ENCODE measurements around the gene SLC4A11.
"Not testable (repeated sequence)": the region's sequence is repeated elsewhere in the genome, so short reads cannot be mapped to it uniquely, and the experiment has no call there.

SLC4A11 gene

GRCh38 chr20:3204124-3204794 lies 34.7 kb downstream of the SLC4A11 start, which contains the start of gene DDRGK1:
TSS of gene DDRGK1 (minus strand) at chr20:3204682. CDS start at chr20:3204627, 55 bp downstream.
- peak within 1 kb of the TSS; percentile 92 for H3K4me3 ChIP-seq (ENCODE audit: low read depth, low read length)

- H3K4me3 ChIP-seq (ENCODE audit: low read depth, low read length) = peak overlapping the region; percentile 92
Measured at GRCh38 chr20:3203315-3204123, 35.5 kb downstream of the SLC4A11 start.

- H3K4me3 ChIP-seq (ENCODE audit: low read depth, low read length) = no peak overlapping the region
Measured at GRCh38 chr20:3202965-3203314, 36.0 kb downstream of the SLC4A11 start.

GRCh38 chr20:3199976-3200755 lies 38.8 kb downstream of the SLC4A11 start:
- H3K4me3 ChIP-seq (ENCODE audit: low read depth, low read length) = no peak overlapping the region

- no peak overlapping the region for H3K4me3 ChIP-seq (ENCODE audit: low read depth, low read length)
Measured at GRCh38 chr20:3199206-3199605, 39.8 kb downstream of the SLC4A11 start.

GRCh38 chr20:3195590-3196237 lies 43.3 kb downstream of the SLC4A11 start:
- no peak overlapping the region for H3K4me3 ChIP-seq (ENCODE audit: low read depth, low read length)

- H3K4me3 ChIP-seq (ENCODE audit: low read depth, low read length) = no peak overlapping the region
Measured at GRCh38 chr20:3194617-3195280, 44.2 kb downstream of the SLC4A11 start.

GRCh38 chr20:3193806-3194616 lies 45.0 kb downstream of the SLC4A11 start:
- H3K4me3 ChIP-seq (ENCODE audit: low read depth, low read length) = no peak overlapping the region

- H3K4me3 ChIP-seq (ENCODE audit: low read depth, low read length) = no peak overlapping the region
Measured at GRCh38 chr20:3192226-3193015, 46.6 kb downstream of the SLC4A11 start.

GRCh38 chr20:3190681-3191111 lies 48.3 kb downstream of the SLC4A11 start:
- H3K4me3 ChIP-seq (ENCODE audit: low read depth, low read length) = no peak overlapping the region

GRCh38 chr20:3189561-3190131 lies 49.3 kb downstream of the SLC4A11 start:
- H3K4me3 ChIP-seq (ENCODE audit: low read depth, low read length) = no peak overlapping the region

GRCh38 chr20:3188823-3189413 lies 50.1 kb downstream of the SLC4A11 start:
- H3K4me3 ChIP-seq (ENCODE audit: low read depth, low read length) = no peak overlapping the region

- not testable (repeated sequence) for H3K4me3 ChIP-seq (ENCODE audit: low read depth, low read length)
Measured at GRCh38 chr20:3187861-3188260, 51.1 kb downstream of the SLC4A11 start.

GRCh38 chr20:3183896-3184612 lies 54.9 kb downstream of the SLC4A11 start:
- no peak overlapping the region for H3K4me3 ChIP-seq (ENCODE audit: low read depth, low read length)

GRCh38 chr20:3182429-3182828 lies 56.6 kb downstream of the SLC4A11 start:
- H3K4me3 ChIP-seq (ENCODE audit: low read depth, low read length) = not testable (repeated sequence)

GRCh38 chr20:3181270-3181669 lies 57.7 kb downstream of the SLC4A11 start:
- H3K4me3 ChIP-seq (ENCODE audit: low read depth, low read length) = no peak overlapping the region

- H3K4me3 ChIP-seq (ENCODE audit: low read depth, low read length) = no peak overlapping the region
Measured at GRCh38 chr20:3180319-3180718, 58.7 kb downstream of the SLC4A11 start.

Measured in iPS-11a (cell line).